Measurements from ENCODE around the gene ADA. TPM values are rescaled to one million over a fixed set of nuclear protein-coding genes. Genes with fewer than 3 reads are reported as not detected.
"Not testable (repeated sequence)": the region's sequence is repeated elsewhere in the genome, so short reads cannot be mapped to it uniquely, and the experiment has no call there.

Gene ADA
- 17.3 TPM for polyA plus RNA-seq (2013, experiment 1 of 4)
- polyA plus RNA-seq (2013, experiment 2 of 4): 23.3 TPM
- 23.7 TPM for polyA plus RNA-seq (2013, experiment 3 of 4)
- polyA plus RNA-seq (2013, experiment 4 of 4): 26.5 TPM

DNA sequence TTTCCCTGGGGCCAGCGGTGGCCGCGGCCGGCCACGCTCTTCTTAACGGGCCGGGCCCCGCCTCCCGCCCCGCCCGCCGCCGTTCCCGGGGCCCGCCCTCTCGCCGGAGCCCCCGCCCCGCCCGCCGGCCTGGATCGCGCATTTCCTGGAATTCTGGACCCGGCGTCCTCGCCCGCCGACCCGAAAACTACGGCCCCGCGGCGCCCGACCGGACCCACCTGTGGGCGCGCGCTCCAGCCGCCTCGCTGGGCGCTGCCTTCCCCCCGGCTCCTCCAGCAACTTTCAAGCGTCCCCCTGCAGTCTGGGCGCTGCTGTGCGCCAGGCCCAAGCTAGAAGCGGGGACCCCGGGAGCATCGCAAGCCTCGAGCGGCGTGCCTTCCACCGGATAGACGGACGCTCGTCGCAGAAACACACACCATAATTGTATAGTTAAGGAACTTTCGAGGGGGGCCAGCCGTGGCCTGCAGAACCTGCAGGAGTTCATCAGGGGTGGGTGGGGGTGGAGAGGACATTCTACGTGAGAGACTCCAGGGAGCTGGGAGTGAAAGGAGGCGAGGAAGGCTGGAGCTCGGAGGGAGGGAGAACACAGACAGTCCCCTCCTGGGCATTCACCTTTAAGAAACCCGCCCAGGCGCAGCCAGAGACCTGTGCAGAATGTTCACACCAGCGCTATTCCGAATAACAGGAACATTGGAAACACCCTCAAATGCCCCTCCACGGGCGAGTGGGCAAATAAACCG lies at the start of gene ADA:
TSS of gene ADA (minus strand) at position 16 of the 740 bp plus-strand sequence. CDS start 92 bp downstream, outside the sequence.
- Histone ChIP-seq H3K4me3 (ENCODE audit: insufficient read depth, low read depth, low read length) (peak within 1 kb of the TSS; percentile 66), H3K36me3 (ENCODE audit: control insufficient read depth, insufficient read depth, low read length) (no peaks in the 10 kb centered on the region), H3K27me3 (ENCODE audit: control insufficient read depth, insufficient read depth, low read length, poor library complexity, severe bottlenecking) (peaks cover 25% of the 10 kb centered on the region), H3K4me1 (ENCODE audit: control insufficient read depth, insufficient read depth, low read length) (peaks cover 5% of the 10 kb centered on the region), H3K27ac (ENCODE audit: insufficient read depth, low read depth, low read length, poor library complexity, severe bottlenecking) (no peak within 1 kb of the TSS), H3K9me3 (ENCODE audit: control insufficient read depth, low read length) (no peaks in the 10 kb centered on the region)
- 0 to 1% methylated on average over 68 of the region's 68 CpGs for WGBS, 2 experiments

GRCh38 chr20:44700306-44700705 lies 48.8 kb upstream of the ADA start:
- H3K27ac ChIP-seq (ENCODE audit: insufficient read depth, low read depth, low read length, poor library complexity, severe bottlenecking): no peak overlapping the region
- no peaks in the 10 kb centered on the region for H3K36me3 ChIP-seq (ENCODE audit: control insufficient read depth, insufficient read depth, low read length)
- WGBS, 2 experiments: 94 to 96% methylated on average over 11 of the region's 11 CpGs
- no peaks in the 10 kb centered on the region for H3K4me1 ChIP-seq (ENCODE audit: control insufficient read depth, insufficient read depth, low read length)
- no peak overlapping the region for H3K4me3 ChIP-seq (ENCODE audit: insufficient read depth, low read depth, low read length)
- H3K27me3 ChIP-seq (ENCODE audit: control insufficient read depth, insufficient read depth, low read length, poor library complexity, severe bottlenecking): no peaks in the 10 kb centered on the region
- H3K9me3 ChIP-seq (ENCODE audit: control insufficient read depth, low read length): no peaks in the 10 kb centered on the region

DNA sequence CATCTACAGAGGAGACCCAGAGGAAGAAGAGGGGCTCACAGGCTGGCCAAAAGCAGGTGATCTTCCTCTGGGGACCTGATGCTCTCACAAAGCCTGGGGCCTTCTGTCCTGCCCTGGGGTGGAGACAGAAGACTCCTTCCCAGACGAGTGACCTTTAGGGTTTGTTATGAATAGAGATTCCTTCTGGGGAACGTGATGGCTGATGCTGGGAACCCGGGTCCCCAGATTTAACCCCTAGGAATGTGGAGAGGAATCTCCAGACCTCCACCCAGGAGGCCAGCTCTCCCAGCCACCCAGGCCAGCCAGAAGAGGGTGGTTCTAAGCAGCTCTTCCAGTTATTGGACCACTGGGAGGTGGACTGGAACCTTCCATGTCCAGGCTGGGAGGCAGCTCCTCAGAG lies 46.9 kb upstream of the ADA start:
- WGBS, 2 experiments: 81 to 88% methylated on average over 3 of the region's 3 CpGs
- Histone ChIP-seq H3K36me3 (ENCODE audit: control insufficient read depth, insufficient read depth, low read length) (no peaks in the 10 kb centered on the region), H3K4me1 (ENCODE audit: control insufficient read depth, insufficient read depth, low read length) (no peaks in the 10 kb centered on the region), H3K9me3 (ENCODE audit: control insufficient read depth, low read length) (no peaks in the 10 kb centered on the region), H3K27me3 (ENCODE audit: control insufficient read depth, insufficient read depth, low read length, poor library complexity, severe bottlenecking) (no peaks in the 10 kb centered on the region), H3K27ac (ENCODE audit: insufficient read depth, low read depth, low read length, poor library complexity, severe bottlenecking) (no peak overlapping the region), H3K4me3 (ENCODE audit: insufficient read depth, low read depth, low read length) (no peak overlapping the region)

DNA sequence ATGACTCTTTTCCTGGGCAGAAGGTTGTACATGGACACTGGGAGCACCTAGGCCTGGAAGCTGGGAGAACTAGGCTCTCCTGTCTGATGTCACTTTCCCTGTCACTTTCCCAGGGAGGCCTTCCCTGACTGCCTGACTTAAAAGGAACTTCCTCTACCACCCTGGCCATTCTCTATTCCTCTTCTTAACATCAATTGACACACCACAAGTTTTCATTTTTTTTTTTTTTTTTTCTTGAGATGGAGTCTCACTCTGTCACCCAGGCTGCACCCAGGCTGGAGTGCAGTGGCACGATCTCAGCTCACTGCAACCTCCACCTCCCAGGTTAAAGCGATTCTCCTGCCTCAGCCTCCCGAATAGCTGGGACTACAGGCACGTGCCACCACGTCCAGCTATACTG lies 45.5 kb upstream of the ADA start:
- not testable (repeated sequence) for H3K4me1 ChIP-seq (ENCODE audit: control insufficient read depth, insufficient read depth, low read length); H3K9me3 ChIP-seq (ENCODE audit: control insufficient read depth, low read length); H3K36me3 ChIP-seq (ENCODE audit: control insufficient read depth, insufficient read depth, low read length); H3K4me3 ChIP-seq (ENCODE audit: insufficient read depth, low read depth, low read length); H3K27ac ChIP-seq (ENCODE audit: insufficient read depth, low read depth, low read length, poor library complexity, severe bottlenecking); H3K27me3 ChIP-seq (ENCODE audit: control insufficient read depth, insufficient read depth, low read length, poor library complexity, severe bottlenecking)
- 92 to 95% methylated on average over 5 of the region's 5 CpGs for WGBS, 2 experiments

GRCh38 chr20:44696315-44696714 lies 44.8 kb upstream of the ADA start:
- Histone ChIP-seq H3K9me3 (ENCODE audit: control insufficient read depth, low read length) (no peaks in the 10 kb centered on the region), H3K4me1 (ENCODE audit: control insufficient read depth, insufficient read depth, low read length) (no peaks in the 10 kb centered on the region), H3K27ac (ENCODE audit: insufficient read depth, low read depth, low read length, poor library complexity, severe bottlenecking) (no peak overlapping the region), H3K27me3 (ENCODE audit: control insufficient read depth, insufficient read depth, low read length, poor library complexity, severe bottlenecking) (no peaks in the 10 kb centered on the region), H3K36me3 (ENCODE audit: control insufficient read depth, insufficient read depth, low read length) (no peaks in the 10 kb centered on the region), H3K4me3 (ENCODE audit: insufficient read depth, low read depth, low read length) (no peak overlapping the region)
- 85 to 88% methylated on average over 3 of the region's 3 CpGs for WGBS, 2 experiments

GRCh38 chr20:44695674-44696300 lies 44.3 kb upstream of the ADA start:
- Histone ChIP-seq H3K9me3 (ENCODE audit: control insufficient read depth, low read length) (no peaks in the 10 kb centered on the region), H3K4me3 (ENCODE audit: insufficient read depth, low read depth, low read length) (no peak overlapping the region), H3K27me3 (ENCODE audit: control insufficient read depth, insufficient read depth, low read length, poor library complexity, severe bottlenecking) (no peaks in the 10 kb centered on the region), H3K4me1 (ENCODE audit: control insufficient read depth, insufficient read depth, low read length) (no peaks in the 10 kb centered on the region), H3K36me3 (ENCODE audit: control insufficient read depth, insufficient read depth, low read length) (no peaks in the 10 kb centered on the region), H3K27ac (ENCODE audit: insufficient read depth, low read depth, low read length, poor library complexity, severe bottlenecking) (no peak overlapping the region)

DNA sequence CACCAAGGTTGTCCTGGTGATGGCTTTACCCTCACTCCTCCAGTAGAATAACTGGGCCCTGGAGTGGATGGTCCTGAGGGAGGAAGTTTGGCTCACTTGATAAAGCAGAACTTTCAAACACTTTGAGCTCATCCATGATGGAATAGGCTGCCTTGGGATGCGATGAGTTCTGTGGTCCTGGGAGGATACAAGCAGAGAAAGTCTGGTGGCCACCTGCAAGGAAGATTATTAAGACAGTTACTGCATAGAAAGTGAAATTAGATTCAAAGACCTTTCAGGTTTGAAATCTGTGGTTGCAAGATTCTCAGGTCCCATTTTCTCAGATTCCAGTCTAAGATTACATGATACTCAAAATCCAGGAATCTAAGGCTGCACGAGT lies 43.8 kb upstream of the ADA start:
- no peak overlapping the region for H3K4me3 ChIP-seq (ENCODE audit: insufficient read depth, low read depth, low read length)
- H3K4me1 ChIP-seq (ENCODE audit: control insufficient read depth, insufficient read depth, low read length): no peaks in the 10 kb centered on the region
- H3K27ac ChIP-seq (ENCODE audit: insufficient read depth, low read depth, low read length, poor library complexity, severe bottlenecking): no peak overlapping the region
- no peaks in the 10 kb centered on the region for H3K36me3 ChIP-seq (ENCODE audit: control insufficient read depth, insufficient read depth, low read length)
- H3K27me3 ChIP-seq (ENCODE audit: control insufficient read depth, insufficient read depth, low read length, poor library complexity, severe bottlenecking): no peaks in the 10 kb centered on the region
- WGBS, 2 experiments: 83 to 95% methylated on average over 2 of the region's 2 CpGs
- no peaks in the 10 kb centered on the region for H3K9me3 ChIP-seq (ENCODE audit: control insufficient read depth, low read length)

DNA sequence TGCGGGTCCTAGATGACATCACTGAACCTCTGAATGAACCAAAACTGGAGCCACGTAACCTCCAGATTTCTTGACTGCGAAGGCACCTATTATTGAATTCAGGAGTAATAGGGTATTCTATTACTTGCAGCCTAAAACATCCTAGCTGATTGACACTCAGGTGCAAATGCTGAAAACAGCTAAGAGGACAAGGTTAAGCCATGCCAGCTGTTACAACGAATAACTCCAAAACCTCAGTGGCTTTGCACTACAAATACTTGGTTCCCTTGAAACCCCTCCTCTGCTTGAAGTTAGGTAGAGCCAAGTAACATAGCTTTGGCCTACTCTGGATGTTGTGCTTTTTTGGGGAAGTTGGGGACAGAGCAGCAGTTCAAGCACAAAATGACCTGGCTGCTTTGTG lies 42.7 kb upstream of the ADA start:
- Histone ChIP-seq H3K9me3 (ENCODE audit: control insufficient read depth, low read length) (no peaks in the 10 kb centered on the region), H3K36me3 (ENCODE audit: control insufficient read depth, insufficient read depth, low read length) (no peaks in the 10 kb centered on the region), H3K27me3 (ENCODE audit: control insufficient read depth, insufficient read depth, low read length, poor library complexity, severe bottlenecking) (no peaks in the 10 kb centered on the region), H3K27ac (ENCODE audit: insufficient read depth, low read depth, low read length, poor library complexity, severe bottlenecking) (no peak overlapping the region), H3K4me3 (ENCODE audit: insufficient read depth, low read depth, low read length) (no peak overlapping the region), H3K4me1 (ENCODE audit: control insufficient read depth, insufficient read depth, low read length) (no peaks in the 10 kb centered on the region)
- 96 to 99% methylated on average over 4 of the region's 4 CpGs for WGBS, 2 experiments

DNA sequence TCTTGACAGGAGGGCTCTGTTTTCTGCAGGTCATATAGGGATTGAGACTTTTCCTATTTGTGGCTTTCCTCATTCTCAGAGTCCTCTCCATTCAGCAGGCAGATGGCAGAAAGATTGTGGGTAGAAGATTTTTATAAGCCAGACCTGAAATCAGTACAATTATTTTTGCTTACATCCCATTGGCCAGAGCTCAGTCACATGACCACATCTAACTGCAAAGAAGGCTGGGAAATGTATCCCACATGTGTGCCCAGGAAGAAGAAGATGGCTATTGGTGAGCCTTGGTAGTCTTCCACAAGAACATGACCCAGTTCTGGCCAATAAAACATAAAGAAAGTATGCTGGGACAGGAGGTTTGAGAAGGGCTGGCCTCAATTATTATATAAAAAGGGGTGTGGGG lies 42.1 kb upstream of the ADA start:
- Histone ChIP-seq H3K36me3 (ENCODE audit: control insufficient read depth, insufficient read depth, low read length) (no peaks in the 10 kb centered on the region), H3K9me3 (ENCODE audit: control insufficient read depth, low read length) (no peaks in the 10 kb centered on the region), H3K4me3 (ENCODE audit: insufficient read depth, low read depth, low read length) (no peak overlapping the region), H3K27me3 (ENCODE audit: control insufficient read depth, insufficient read depth, low read length, poor library complexity, severe bottlenecking) (no peaks in the 10 kb centered on the region), H3K4me1 (ENCODE audit: control insufficient read depth, insufficient read depth, low read length) (no peaks in the 10 kb centered on the region), H3K27ac (ENCODE audit: insufficient read depth, low read depth, low read length, poor library complexity, severe bottlenecking) (no peak overlapping the region)

GRCh38 chr20:44692932-44693480 lies 41.5 kb upstream of the ADA start:
- WGBS, 2 experiments: 58 to 70% methylated on average over 7 of the region's 7 CpGs
- Histone ChIP-seq H3K36me3 (ENCODE audit: control insufficient read depth, insufficient read depth, low read length) (no peaks in the 10 kb centered on the region), H3K27ac (ENCODE audit: insufficient read depth, low read depth, low read length, poor library complexity, severe bottlenecking) (no peak overlapping the region), H3K9me3 (ENCODE audit: control insufficient read depth, low read length) (no peaks in the 10 kb centered on the region), H3K27me3 (ENCODE audit: control insufficient read depth, insufficient read depth, low read length, poor library complexity, severe bottlenecking) (no peaks in the 10 kb centered on the region), H3K4me3 (ENCODE audit: insufficient read depth, low read depth, low read length) (no peak overlapping the region), H3K4me1 (ENCODE audit: control insufficient read depth, insufficient read depth, low read length) (no peaks in the 10 kb centered on the region)
